PFSK-1 (cell line): ENCODE data around the gene CTDSP2.

ENCODE experiments used
- FOXP2 ChIP-seq: optimal IDR thresholded peaks from 2 replicates; pipeline ENCODE3; 2011; ENCODE audit warnings: borderline replicate concordance, control low read depth, inconsistent platforms; ENCODE audit not compliant: insufficient read depth; ENCODE audit errors: extremely low read length, extremely low read depth
- POLR2AphosphoS5 ChIP-seq: IDR thresholded peaks from 2 replicates; pipeline ENCODE4 v1.6.1; 2012; ENCODE audit warnings: low read depth, mild to moderate bottlenecking, control low read depth, low read length, moderate library complexity
- REST ChIP-seq, 2 experiments: IDR thresholded peaks; 2 replicates each; pipeline versions ENCODE4 v1.6.1 to v1.8.0; 2011 to 2012; ENCODE audit warnings: low read depth in 2 of 2, low read length in 2 of 2, control low read depth in 1 of 2, inconsistent platforms in 1 of 2, mild to moderate bottlenecking in 1 of 2, moderate library complexity in 1 of 2; ENCODE audit not compliant: insufficient read depth in 1 of 2
- SIN3A ChIP-seq: IDR thresholded peaks from 2 replicates; pipeline ENCODE4 v1.6.1; 2012; ENCODE audit warnings: mild to moderate bottlenecking, low read length, moderate library complexity, borderline replicate concordance; ENCODE audit not compliant: insufficient read depth
- TAF1 ChIP-seq: IDR thresholded peaks from 2 replicates; pipeline ENCODE4 v1.6.1; 2012; ENCODE audit warnings: low read length, control low read depth, borderline replicate concordance; ENCODE audit not compliant: insufficient read depth

The CTDSP2 gene

GRCh38 chr12:57864442-57865083, 18.0 kb upstream of the CTDSP2 start:
- TF ChIP-seq POLR2AphosphoS5 = no peak
- no peak for TF ChIP-seq SIN3A
- TF ChIP-seq REST (IDR thresholded peaks at IDR 0.05; ENCODE audit: insufficient read depth in 1 of 2, low read depth in 2 of 2, low read length in 2 of 2) = no peak
- TF ChIP-seq FOXP2 = no peak
- TF ChIP-seq TAF1 = no peak

DNA sequence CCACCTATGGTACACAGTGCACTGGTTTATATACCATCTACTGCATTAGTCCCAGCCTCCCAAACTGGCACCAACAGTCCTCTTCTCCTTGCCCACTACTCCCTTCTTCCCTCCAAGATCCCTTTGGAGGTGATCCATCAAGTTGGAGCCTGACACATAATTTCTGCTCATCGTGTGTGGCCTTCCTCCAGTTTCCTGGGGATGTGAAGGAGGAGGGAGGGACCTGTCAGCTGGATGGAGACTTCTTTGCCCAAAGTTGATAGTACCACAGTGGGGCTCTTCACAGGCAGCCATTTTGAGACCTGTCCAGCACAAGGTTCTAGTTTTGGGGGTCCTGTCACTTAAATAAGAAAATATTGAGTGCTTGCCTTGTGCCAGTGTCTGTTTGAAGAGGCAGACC, 17.1 kb upstream of the CTDSP2 start:
- TF ChIP-seq REST (IDR thresholded peaks at IDR 0.05; ENCODE audit: insufficient read depth in 1 of 2, low read depth in 2 of 2, low read length in 2 of 2) (0 out of 4 replicates have a peak, but pooled peaks of 1 of the 2 experiments have one; percentile 30), POLR2AphosphoS5 (no peak), SIN3A (no peak), TAF1 (no peak)

DNA sequence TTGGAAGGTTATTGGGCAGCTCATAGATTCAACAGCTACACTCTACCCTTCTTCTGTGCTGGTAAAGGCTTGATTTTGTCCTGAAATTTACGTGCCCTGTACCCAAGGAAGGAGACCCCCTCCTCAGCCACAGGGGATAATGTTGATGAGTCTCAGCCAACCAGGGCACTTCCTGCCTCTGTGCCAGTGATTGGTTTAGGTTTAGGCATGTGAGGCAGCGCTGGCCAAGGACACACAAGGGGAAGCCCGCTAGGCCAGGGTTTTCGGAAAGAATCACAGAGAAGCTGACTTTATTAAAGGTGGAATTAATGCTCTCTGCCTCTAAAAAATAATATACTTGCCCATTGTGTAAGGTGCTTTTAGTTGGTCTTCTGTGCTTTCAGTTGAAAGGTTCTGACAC, 15.4 kb upstream of the CTDSP2 start:
- TF ChIP-seq TAF1 (no peak), FOXP2 (no peak), POLR2AphosphoS5 (no peak), SIN3A (no peak), REST (IDR thresholded peaks at IDR 0.05; ENCODE audit: insufficient read depth in 1 of 2, low read depth in 2 of 2, low read length in 2 of 2) (no peak)

DNA sequence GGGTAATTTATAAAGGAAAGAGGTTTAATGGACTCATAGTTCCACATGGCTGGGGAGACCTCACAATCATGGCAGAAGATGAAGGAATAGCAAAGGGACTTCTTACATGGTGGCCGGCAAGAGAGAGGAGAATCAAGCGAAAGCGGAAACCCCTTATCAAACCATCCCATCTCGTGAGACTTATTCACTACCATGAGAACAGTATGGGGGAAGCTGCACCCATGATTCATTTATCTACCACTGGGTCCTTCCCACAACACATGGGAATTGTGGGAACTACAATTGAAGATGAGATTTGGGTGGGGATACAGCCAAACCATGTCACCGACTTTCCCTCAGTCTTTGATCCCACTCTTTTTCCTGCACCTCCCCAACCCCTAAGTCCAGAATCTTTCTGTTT, 12.6 kb upstream of the CTDSP2 start:
- no peak for TF ChIP-seq SIN3A
- TF ChIP-seq POLR2AphosphoS5 = no peak
- TF ChIP-seq REST (IDR thresholded peaks at IDR 0.05; ENCODE audit: insufficient read depth in 1 of 2, low read depth in 2 of 2, low read length in 2 of 2) = no peak
- no peak for TF ChIP-seq FOXP2
- no peak for TF ChIP-seq TAF1

- no peak for TF ChIP-seq FOXP2
- TF ChIP-seq POLR2AphosphoS5 = no peak
- no peak for TF ChIP-seq SIN3A
- TF ChIP-seq REST (IDR thresholded peaks at IDR 0.05; ENCODE audit: insufficient read depth in 1 of 2, low read depth in 2 of 2, low read length in 2 of 2) = no peak
- no peak for TF ChIP-seq TAF1
These were observed 8.4 kb upstream of the CTDSP2 start for GRCh38 chr12:57854965-57855364.
